Fibroblast of skin of left quadriceps (primary cell): ENCODE results near the gene OSBPL10.

Source experiments
- DNase-seq, 2 experiments: peaks; one replicate each; pipeline ENCODE4 v3.0.0-alpha.2; 2013; ENCODE audit warnings: low read depth in 2 of 2

The OSBPL10 gene

GRCh38 chr3:31922962-31923361 is 58.1 kb downstream of the OSBPL10 start:
- no peak for DNase-seq

- no peak for DNase-seq
These were observed 59.2 kb downstream of the OSBPL10 start for GRCh38 chr3:31921837-31922236.

GRCh38 chr3:31920310-31920709 is 60.8 kb downstream of the OSBPL10 start:
- no peak for DNase-seq

GRCh38 chr3:31919528-31919927 is 61.5 kb downstream of the OSBPL10 start:
- DNase-seq = no peak

- DNase-seq = no peak
These were observed 62.6 kb downstream of the OSBPL10 start for GRCh38 chr3:31918179-31919150.

- no peak for DNase-seq
These were observed 63.6 kb downstream of the OSBPL10 start for GRCh38 chr3:31917303-31918005.

- no peak for DNase-seq
These were observed 69.4 kb downstream of the OSBPL10 start for GRCh38 chr3:31911643-31912042.

- DNase-seq = no peak
These were observed 69.9 kb downstream of the OSBPL10 start for GRCh38 chr3:31911124-31911523.

GRCh38 chr3:31909455-31909854 is 71.6 kb downstream of the OSBPL10 start:
- no peak for DNase-seq

GRCh38 chr3:31908391-31909097 is 72.5 kb downstream of the OSBPL10 start:
- DNase-seq = no peak

- no peak for DNase-seq
These were observed 74.9 kb downstream of the OSBPL10 start for GRCh38 chr3:31906182-31906581.

GRCh38 chr3:31903686-31904431 is 77.2 kb downstream of the OSBPL10 start:
- no peak for DNase-seq

GRCh38 chr3:31900583-31900982 is 80.5 kb downstream of the OSBPL10 start:
- DNase-seq = no peak

GRCh38 chr3:31896648-31897433 is 84.2 kb downstream of the OSBPL10 start:
- DNase-seq = no peak

- no peak for DNase-seq
These were observed 85.0 kb downstream of the OSBPL10 start for GRCh38 chr3:31896026-31896425.

GRCh38 chr3:31895471-31895870 is 85.6 kb downstream of the OSBPL10 start:
- peak in 1 of 2 experiments; percentile 4 for DNase-seq

- peak; percentile 37 to 40 for DNase-seq
These were observed 88.0 kb downstream of the OSBPL10 start for GRCh38 chr3:31892916-31893573.

GRCh38 chr3:31892500-31892899 is 88.6 kb downstream of the OSBPL10 start:
- no peak for DNase-seq

- no peak for DNase-seq
These were observed 89.1 kb downstream of the OSBPL10 start for GRCh38 chr3:31891876-31892455.
